IPS-NIHi11 (cell line): ENCODE results near the gene ANXA11.
A peak's percentile ranks its signal among the peaks of the same experiment; 100 is the strongest.
"Not testable (repeated sequence)": the region's sequence is repeated elsewhere in the genome, so short reads cannot be mapped to it uniquely, and the experiment has no call there.

Experiments
- DNase-seq: peaks from one replicate; pipeline ENCODE4 v3.0.0; 2012; ENCODE audit warnings: mixed read lengths, low spot score

The ANXA11 gene

GRCh38 chr10:80145406-80146308, 59.7 kb downstream of the ANXA11 start:
- DNase-seq, result not testable (repeated sequence)

DNA sequence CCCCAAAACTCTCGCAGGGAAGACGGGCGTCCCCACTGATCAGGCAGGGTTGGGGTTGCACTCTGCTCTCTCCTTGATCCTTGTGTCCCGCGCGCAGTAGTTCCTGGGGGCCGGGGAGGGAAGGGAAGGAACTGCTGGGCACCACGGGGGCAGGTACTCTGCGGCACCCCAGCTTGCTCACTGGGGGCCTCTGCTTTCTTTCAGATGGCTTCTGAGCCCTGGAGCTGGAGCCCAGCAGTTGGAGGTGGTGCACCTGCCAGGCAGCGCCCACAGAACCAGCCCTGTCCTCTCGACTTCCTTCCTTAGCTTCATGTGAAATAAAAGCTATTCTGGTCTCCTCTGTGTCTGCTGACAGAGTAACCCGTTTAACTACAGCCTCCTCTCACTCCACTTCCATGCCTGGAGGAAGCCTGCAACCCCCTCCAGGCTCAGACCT, 60.6 kb downstream of the ANXA11 start:
- no peak for DNase-seq

GRCh38 chr10:80144067-80144695, 61.2 kb downstream of the ANXA11 start:
- DNase-seq, result peak; percentile 64

- DNase-seq, result no peak
These were observed 63.5 kb downstream of the ANXA11 start for GRCh38 chr10:80141696-80142460.

DNA sequence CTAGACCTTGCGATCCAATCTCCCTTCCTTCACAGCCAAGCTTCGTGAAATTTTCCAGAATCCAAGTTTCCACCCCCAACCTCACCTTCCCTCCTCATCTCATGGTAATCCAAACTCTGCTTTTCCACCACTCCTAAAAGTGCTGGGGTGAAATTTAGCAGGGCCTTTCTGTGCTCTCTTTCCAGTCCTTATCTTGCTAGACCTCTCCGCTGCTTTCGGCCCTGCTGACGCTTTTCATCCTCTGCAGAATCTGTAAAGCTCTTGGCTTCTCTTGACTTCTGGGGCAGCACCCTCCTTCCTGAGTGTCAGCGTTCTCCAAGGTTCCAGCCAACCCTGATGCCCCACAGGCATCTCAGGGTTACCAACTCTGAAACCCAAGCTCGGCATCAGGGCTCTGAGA, 65.1 kb downstream of the ANXA11 start:
- no peak for DNase-seq

GRCh38 chr10:80139265-80139664, 66.1 kb downstream of the ANXA11 start:
- DNase-seq, result no peak

- DNase-seq, result no peak
These were observed 67.4 kb downstream of the ANXA11 start for GRCh38 chr10:80137920-80138319.

DNA sequence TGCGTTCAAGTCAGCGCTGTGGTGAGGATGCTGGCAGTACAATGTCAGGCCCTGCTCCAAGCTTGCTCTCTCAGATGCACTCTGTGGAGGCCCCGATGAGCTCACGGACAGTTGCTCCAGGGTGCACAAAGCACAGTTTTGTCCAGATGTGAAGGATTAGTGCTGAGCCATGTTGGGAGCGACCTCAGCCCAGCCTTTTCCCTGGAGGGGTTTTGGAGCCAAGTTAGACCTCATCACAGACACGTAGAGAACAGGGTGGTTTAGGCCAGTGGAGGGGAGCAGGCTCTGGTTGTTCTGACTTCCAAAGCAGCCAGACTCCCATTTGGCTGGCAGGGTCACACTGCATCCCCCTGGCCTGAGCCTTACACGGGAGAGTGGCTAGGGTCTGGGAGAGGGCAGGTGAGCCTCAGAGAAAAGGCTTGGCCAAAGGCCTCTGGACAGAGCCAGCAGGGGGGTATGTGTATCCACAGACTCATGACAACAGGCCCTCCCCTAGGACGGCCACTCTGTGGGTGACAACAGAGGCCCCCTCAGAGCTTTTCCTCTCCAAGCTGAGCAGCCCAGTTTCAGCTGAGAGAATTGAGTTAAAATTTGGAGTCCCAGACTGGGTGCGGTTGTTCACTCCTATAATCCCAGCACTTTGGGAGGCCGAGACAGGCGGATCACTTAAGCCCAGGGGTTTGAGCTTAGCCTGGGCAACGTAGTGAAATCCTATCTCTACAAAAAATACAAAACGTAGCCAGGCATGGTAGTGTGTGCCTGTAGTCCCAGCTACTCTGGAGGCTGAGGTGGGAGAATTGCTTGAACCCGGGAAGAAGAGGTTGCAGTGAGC, 68.1 kb downstream of the ANXA11 start:
- DNase-seq, result no peak

DNA sequence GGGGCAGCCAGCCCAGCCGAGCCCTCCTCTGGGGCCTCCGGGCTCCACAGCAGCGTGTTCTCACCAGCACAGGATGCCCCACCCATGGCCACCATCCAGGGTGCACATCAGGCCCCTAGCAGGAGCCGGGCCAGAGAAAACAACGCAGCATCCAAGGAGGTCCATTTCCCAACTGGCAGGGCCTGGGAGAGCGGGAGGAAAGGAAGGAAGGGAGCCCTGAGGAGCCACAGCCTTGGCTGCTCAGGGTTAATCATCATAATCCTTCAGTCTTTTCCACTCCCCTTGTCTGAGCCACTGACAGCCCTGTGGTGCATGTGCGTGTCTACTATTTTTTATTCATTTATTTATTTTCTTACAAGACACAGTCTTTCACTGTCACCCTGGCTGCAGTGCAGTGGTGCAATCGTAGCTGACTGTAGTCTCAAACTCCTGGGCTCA, 69.2 kb downstream of the ANXA11 start:
- no peak for DNase-seq

- DNase-seq, result not testable (repeated sequence)
These were observed 71.7 kb downstream of the ANXA11 start for GRCh38 chr10:80133687-80134086.

DNA sequence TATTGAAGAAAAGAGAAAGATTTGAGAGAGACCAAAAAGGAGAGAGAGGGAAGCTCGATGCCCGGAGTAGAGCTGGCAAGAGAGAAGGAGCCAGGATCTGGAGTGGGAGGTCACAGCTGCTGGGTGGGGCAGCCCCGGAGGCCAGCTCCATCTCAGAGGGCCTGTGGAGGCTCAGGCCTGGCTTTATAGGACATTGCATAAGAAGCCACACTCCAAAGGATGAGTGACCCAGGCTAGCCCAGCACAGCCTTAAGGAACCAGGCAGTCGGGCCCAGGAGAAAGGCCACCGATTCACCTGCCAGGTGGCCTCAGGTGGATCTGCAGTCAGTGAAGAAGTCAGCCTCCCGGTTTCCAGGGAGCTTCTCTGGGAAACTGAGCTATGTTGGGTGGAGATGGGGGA, 72.1 kb downstream of the ANXA11 start:
- no peak for DNase-seq

GRCh38 chr10:80132299-80133139, 72.8 kb downstream of the ANXA11 start, which contains the start of gene PLAC9:
PLAC9 (plus strand) TSS chr10:80132730; CDS start chr10:80132763, 33 bp downstream.
- DNase-seq, result peak; percentile 61

GRCh38 chr10:80131499-80131901, 73.8 kb downstream of the ANXA11 start:
- DNase-seq, result peak; percentile 37

DNA sequence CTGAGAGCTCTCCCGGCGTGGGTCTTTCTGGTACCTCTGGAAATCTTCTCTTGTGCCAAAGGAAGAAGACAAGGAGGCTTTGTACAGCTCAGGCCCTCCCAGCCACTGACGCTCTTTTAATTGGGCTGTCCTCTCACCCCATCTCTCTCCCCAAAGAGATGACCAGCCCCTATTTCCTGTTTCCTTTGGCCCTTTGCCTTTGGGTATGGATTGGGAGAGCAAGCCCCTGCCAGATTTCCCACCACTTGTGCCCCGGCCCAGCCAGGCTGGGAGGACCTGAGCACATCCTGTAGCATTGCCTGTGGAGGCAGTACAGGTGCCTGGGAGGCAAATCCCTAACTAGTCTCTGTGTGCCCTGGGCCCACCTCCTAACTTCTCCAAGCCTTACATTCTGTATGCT, 78.5 kb downstream of the ANXA11 start:
- DNase-seq, result no peak

DNA sequence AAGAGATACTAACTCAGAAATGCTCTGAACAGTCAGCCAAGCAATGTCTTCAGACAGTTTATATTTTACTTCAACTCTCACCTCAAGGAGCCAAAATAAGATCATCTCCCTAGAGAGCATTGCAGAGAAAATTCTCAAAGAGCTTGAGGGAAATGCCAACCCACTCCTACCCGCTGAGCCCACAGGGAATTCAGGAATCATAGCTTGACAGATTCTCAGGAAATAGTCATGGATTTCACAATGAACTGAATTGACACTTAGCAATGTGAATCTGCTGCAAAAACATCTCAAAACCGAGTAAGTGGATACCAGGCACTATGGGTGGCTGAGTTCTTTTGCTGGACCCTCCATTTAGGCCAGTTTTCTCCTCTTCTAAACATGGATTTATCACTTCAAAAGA, 82.6 kb downstream of the ANXA11 start:
- no peak for DNase-seq

GRCh38 chr10:80122110-80122710, 83.1 kb downstream of the ANXA11 start:
- DNase-seq, result no peak

GRCh38 chr10:80118669-80119068, 86.7 kb downstream of the ANXA11 start:
- no peak for DNase-seq

GRCh38 chr10:80110986-80111385, 94.4 kb downstream of the ANXA11 start:
- no peak for DNase-seq

- no peak for DNase-seq
These were observed 96.6 kb downstream of the ANXA11 start for GRCh38 chr10:80108576-80109239.
